HEK293T (cell line): ENCODE measurements around the gene AKR1C3.
"Not testable (repeated sequence)": the region's sequence is repeated elsewhere in the genome, so short reads cannot be mapped to it uniquely, and the experiment has no call there.

Experiments
- CTCF ChIA-PET: fragments of 350-600 bp; formaldehyde crosslinking; extraction: SDS; loops from one replicate; lab custom pipeline; 2021; ENCODE audit warnings: antibody characterized with exemption, inconsistent platforms; lab: Yijun Ruan, JAX
- POLR2A ChIA-PET: fragments of 350-600 bp; formaldehyde crosslinking; extraction: SDS; loops from one replicate; lab custom pipeline; 2020; ENCODE audit warnings: antibody characterized with exemption, inconsistent platforms; lab: Yijun Ruan, JAX
- DNase-seq: peaks from one replicate; pipeline ENCODE4 v3.0.0; 2012; ENCODE audit warnings: mixed read lengths; ENCODE audit errors: extremely low spot score
- ARNT ChIP-seq: fragments of 450-650 bp; IDR thresholded peaks from 2 replicates; pipeline ENCODE4 v1.6.1; 2017; ENCODE audit warnings: mild to moderate bottlenecking
- BHLHE40 ChIP-seq: fragments of 450-650 bp; IDR thresholded peaks from 2 replicates; pipeline ENCODE4 v1.6.1; 2016; ENCODE audit warnings: mild to moderate bottlenecking, moderate library complexity, borderline replicate concordance
- CTBP1 ChIP-seq: fragments of 450-650 bp; IDR thresholded peaks from 2 replicates; pipeline ENCODE4 v1.6.1; 2016; ENCODE audit warnings: borderline replicate concordance
- ELF4 ChIP-seq: fragments of 450-650 bp; IDR thresholded peaks from 2 replicates; pipeline ENCODE4 v1.6.1; 2017; ENCODE audit warnings: antibody characterized with exemption
- FOXA1 ChIP-seq: fragments of 450-650 bp; IDR thresholded peaks from 2 replicates; pipeline ENCODE4 v1.6.1; 2016; ENCODE audit warnings: mild to moderate bottlenecking
- FOXK2 ChIP-seq: fragments of 450-650 bp; IDR thresholded peaks from 2 replicates; pipeline ENCODE4 v1.6.1; 2016; ENCODE audit warnings: mild to moderate bottlenecking
- FOXM1 ChIP-seq: fragments of 450-650 bp; IDR thresholded peaks from 2 replicates; pipeline ENCODE4 v1.6.1; 2017; ENCODE audit warnings: mild to moderate bottlenecking, borderline replicate concordance
- HDGF ChIP-seq: fragments of 450-650 bp; IDR thresholded peaks from 2 replicates; pipeline ENCODE4 v1.6.1; 2017; ENCODE audit warnings: antibody characterized with exemption, borderline replicate concordance
- L3MBTL2 ChIP-seq: fragments of 450-650 bp; conservative IDR thresholded peaks from 2 replicates; pipeline ENCODE4 v1.6.1; 2016; ENCODE audit warnings: mild to moderate bottlenecking
- LEF1 ChIP-seq: fragments of 450-650 bp; IDR thresholded peaks from 2 replicates; pipeline ENCODE4 v1.6.1; 2017; ENCODE audit warnings: mild to moderate bottlenecking, borderline replicate concordance
- NFRKB ChIP-seq: fragments of 450-650 bp; IDR thresholded peaks from 2 replicates; pipeline ENCODE4 v1.6.1; 2016; ENCODE audit warnings: mild to moderate bottlenecking, moderate library complexity
- SP1 ChIP-seq: fragments of 450-650 bp; IDR thresholded peaks from 2 replicates; pipeline ENCODE4 v1.6.1; 2017
- SUZ12 ChIP-seq: fragments of 450-650 bp; IDR thresholded peaks from 2 replicates; pipeline ENCODE4 v1.6.1; 2016; ENCODE audit warnings: mild to moderate bottlenecking
- TARDBP ChIP-seq: fragments of 450-650 bp; IDR thresholded peaks from 2 replicates; pipeline ENCODE4 v1.6.1; 2016
- ZNF384 ChIP-seq: fragments of 450-650 bp; IDR thresholded peaks from 2 replicates; pipeline ENCODE4 v1.6.1; 2016
- TF ChIP-seq, protein P1 (sequence below): fragments of 450-650 bp; IDR thresholded peaks from 2 replicates; pipeline ENCODE4 v1.6.1; 2016

The AKR1C3 gene

GRCh38 chr10:5103481-5103880 is 9.3 kb downstream of the AKR1C3 start:
- DNase-seq, result no peak
- TF ChIP-seq L3MBTL2, result no peak
- no peak for TF ChIP-seq SUZ12
- no peak for TF ChIP-seq FOXK2
- TF ChIP-seq HDGF, result no peak
- CTCF ChIA-PET, result no interaction called here
- POLR2A ChIA-PET, result no interaction called here

DNA sequence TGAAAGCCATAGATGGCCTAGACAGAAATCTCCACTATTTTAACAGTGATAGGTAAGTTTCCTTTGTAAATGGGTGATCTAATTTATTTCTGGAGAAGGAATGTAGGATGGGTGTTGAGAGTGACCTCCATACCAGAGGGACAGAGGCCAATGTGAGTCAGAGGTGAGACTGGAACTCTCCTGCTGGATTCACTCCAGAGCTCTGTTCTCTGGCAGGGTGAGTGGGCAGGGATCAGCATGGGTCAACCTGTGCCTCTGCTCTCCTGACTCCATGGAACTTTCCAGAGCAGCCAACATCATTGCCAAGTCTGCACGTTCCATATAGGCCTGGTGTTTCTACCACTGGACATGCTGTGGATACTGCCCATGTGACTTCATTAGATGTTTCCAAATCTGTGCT is 11.4 kb downstream of the AKR1C3 start:
- DNase-seq, result no peak
- TF ChIP-seq SP1 (no peak), HDGF (no peak), ARNT (no peak), BHLHE40 (no peak), FOXK2 (no peak), ZNF384 (no peak), L3MBTL2 (no peak), FOXA1 (no peak), FOXM1 (no peak)
- TF ChIP-seq, protein P1, sequence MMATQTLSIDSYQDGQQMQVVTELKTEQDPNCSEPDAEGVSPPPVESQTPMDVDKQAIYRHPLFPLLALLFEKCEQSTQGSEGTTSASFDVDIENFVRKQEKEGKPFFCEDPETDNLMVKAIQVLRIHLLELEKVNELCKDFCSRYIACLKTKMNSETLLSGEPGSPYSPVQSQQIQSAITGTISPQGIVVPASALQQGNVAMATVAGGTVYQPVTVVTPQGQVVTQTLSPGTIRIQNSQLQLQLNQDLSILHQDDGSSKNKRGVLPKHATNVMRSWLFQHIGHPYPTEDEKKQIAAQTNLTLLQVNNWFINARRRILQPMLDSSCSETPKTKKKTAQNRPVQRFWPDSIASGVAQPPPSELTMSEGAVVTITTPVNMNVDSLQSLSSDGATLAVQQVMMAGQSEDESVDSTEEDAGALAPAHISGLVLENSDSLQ, result no peak
- ChIA-PET POLR2A (no interaction called here), CTCF (no interaction called here)

GRCh38 chr10:5106553-5106952 is 12.3 kb downstream of the AKR1C3 start:
- DNase-seq, result no peak
- POLR2A ChIA-PET, result no interaction called here
- CTCF ChIA-PET, result interaction anchor here (0.7 kb wide), 1 partner anchor 603 kb away, joined by 5 read pairs; no protein-coding TSS in a partner anchor
- TF ChIP-seq FOXM1 (no peak), L3MBTL2 (no peak), SP1 (no peak), NFRKB (no peak), SUZ12 (no peak), FOXK2 (no peak), HDGF (no peak), FOXA1 (no peak), TARDBP (no peak), ARNT (no peak)

- ChIA-PET POLR2A (no interaction called here), CTCF (no interaction called here)
- no peak for DNase-seq
- no peak for TF ChIP-seq SP1
- no peak for TF ChIP-seq HDGF
- no peak for TF ChIP-seq FOXM1
These were observed 13.8 kb downstream of the AKR1C3 start for GRCh38 chr10:5107860-5108526.

GRCh38 chr10:5108658-5109416 is 14.6 kb downstream of the AKR1C3 start:
- ChIA-PET POLR2A (no interaction called here), CTCF (no interaction called here)
- no peak for DNase-seq
- TF ChIP-seq L3MBTL2 (no peak), ELF4 (no peak), FOXM1 (no peak), CTBP1 (no peak), SP1 (no peak), LEF1 (no peak), ZNF384 (no peak), FOXK2 (no peak), BHLHE40 (no peak), HDGF (no peak)

- CTCF ChIA-PET, DNase-seq, POLR2A ChIA-PET: not testable (repeated sequence)
These were observed 15.6 kb downstream of the AKR1C3 start for GRCh38 chr10:5109861-5110260.

DNA sequence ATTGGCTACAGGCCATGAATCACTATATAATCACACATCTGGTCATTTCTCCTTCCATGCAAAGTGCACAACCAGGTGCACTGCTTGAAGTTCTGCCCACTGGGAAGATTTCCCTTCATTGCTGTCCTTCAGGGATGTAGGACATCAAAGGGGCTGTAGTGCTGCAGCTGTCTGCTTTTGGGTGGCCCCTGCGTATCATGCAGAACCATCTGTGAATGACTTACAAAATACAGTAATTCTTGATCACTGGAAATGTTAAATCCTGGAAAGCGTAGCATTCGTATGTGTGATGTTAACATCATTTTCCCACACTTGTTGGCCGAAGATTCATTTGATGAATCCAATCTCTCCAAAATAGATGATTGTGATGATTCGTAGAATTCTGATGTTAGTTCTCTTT is 22.4 kb downstream of the AKR1C3 start:
- TF ChIP-seq, protein P1, result no peak
- TF ChIP-seq ELF4 (no peak), ZNF384 (no peak), HDGF (no peak)
- ChIA-PET CTCF (no interaction called here), POLR2A (no interaction called here)
- DNase-seq, result no peak

DNA sequence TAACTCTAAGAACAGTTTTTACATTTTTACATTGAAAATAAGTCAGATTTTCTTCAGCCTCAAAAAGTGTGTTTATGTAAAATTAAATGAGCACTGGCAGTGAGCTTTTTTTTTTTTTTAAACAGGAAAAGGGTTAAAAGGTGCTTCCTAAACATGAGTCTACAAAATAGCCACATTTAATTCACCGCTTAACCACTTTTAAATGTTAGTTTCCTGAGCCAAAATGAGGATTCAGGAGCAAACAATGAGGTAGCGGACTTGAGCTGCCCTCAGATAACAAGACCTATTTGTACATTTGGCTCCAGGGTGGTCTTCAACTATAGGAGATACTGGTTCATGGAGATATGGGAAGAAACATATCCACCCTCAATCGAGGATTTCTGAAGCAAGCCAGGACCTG is 22.8 kb downstream of the AKR1C3 start:
- TF ChIP-seq BHLHE40, result no peak
- TF ChIP-seq ELF4, result no peak
- TF ChIP-seq HDGF, result no peak
- no peak for TF ChIP-seq SP1
- no peak for TF ChIP-seq ZNF384
- TF ChIP-seq FOXM1, result no peak
- TF ChIP-seq SUZ12, result no peak
- no peak for TF ChIP-seq CTBP1
- TF ChIP-seq ARNT, result no peak
- TF ChIP-seq TARDBP, result no peak
- TF ChIP-seq FOXK2, result no peak
- TF ChIP-seq, protein P1, result no peak
- TF ChIP-seq NFRKB, result no peak
- TF ChIP-seq FOXA1, result no peak
- no peak for TF ChIP-seq LEF1
- TF ChIP-seq L3MBTL2, result no peak
- no peak for DNase-seq
- CTCF ChIA-PET, result no interaction called here
- POLR2A ChIA-PET, result no interaction called here

DNA sequence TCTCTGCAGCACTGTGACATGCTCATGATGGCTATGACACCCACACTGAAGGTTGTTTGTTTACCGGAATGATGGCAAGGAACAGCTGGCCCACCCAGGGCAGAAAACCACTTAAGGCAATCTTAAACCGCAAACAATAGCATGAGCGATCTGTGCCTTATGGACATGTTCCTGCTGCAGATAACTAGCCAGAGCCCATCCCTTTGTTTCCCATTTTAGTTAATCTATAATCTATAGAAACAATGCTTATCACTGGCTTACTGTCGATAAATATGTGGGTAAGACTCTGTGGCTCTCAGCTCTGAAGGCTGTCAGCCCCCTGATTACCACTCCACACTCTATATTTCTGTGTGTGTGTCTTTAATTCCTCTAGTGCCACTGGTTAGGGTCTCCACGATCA is 25.8 kb downstream of the AKR1C3 start:
- POLR2A ChIA-PET, DNase-seq, CTCF ChIA-PET: not testable (repeated sequence)
